GM21360 (cell line): ENCODE data around the gene JMJD1C.
A peak's percentile ranks its signal among the peaks of the same experiment; 100 is the strongest.
"Not testable (repeated sequence)": the region's sequence is repeated elsewhere in the genome, so short reads cannot be mapped to it uniquely, and the experiment has no call there.

Experiments
- ATAC-seq: cut with Tn5 transposase; IDR thresholded peaks from one replicate; pipeline ENCODE4 v1.9.1; 2021; ENCODE audit warnings: mild to moderate bottlenecking, moderate library complexity; ENCODE audit not compliant: unreplicated experiment

JMJD1C gene, protein sequence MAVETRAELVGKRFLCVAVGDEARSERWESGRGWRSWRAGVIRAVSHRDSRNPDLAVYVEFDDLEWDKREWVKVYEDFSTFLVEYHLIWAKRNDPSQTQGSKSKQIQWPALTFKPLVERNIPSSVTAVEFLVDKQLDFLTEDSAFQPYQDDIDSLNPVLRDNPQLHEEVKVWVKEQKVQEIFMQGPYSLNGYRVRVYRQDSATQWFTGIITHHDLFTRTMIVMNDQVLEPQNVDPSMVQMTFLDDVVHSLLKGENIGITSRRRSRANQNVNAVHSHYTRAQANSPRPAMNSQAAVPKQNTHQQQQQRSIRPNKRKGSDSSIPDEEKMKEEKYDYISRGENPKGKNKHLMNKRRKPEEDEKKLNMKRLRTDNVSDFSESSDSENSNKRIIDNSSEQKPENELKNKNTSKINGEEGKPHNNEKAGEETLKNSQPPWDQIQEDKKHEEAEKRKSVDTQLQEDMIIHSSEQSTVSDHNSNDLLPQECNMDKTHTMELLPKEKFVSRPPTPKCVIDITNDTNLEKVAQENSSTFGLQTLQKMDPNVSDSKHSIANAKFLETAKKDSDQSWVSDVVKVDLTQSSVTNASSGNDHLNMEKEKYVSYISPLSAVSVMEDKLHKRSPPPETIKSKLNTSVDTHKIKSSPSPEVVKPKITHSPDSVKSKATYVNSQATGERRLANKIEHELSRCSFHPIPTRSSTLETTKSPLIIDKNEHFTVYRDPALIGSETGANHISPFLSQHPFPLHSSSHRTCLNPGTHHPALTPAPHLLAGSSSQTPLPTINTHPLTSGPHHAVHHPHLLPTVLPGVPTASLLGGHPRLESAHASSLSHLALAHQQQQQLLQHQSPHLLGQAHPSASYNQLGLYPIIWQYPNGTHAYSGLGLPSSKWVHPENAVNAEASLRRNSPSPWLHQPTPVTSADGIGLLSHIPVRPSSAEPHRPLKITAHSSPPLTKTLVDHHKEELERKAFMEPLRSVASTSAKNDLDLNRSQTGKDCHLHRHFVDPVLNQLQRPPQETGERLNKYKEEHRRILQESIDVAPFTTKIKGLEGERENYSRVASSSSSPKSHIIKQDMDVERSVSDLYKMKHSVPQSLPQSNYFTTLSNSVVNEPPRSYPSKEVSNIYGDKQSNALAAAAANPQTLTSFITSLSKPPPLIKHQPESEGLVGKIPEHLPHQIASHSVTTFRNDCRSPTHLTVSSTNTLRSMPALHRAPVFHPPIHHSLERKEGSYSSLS (N-terminal part only)

DNA sequence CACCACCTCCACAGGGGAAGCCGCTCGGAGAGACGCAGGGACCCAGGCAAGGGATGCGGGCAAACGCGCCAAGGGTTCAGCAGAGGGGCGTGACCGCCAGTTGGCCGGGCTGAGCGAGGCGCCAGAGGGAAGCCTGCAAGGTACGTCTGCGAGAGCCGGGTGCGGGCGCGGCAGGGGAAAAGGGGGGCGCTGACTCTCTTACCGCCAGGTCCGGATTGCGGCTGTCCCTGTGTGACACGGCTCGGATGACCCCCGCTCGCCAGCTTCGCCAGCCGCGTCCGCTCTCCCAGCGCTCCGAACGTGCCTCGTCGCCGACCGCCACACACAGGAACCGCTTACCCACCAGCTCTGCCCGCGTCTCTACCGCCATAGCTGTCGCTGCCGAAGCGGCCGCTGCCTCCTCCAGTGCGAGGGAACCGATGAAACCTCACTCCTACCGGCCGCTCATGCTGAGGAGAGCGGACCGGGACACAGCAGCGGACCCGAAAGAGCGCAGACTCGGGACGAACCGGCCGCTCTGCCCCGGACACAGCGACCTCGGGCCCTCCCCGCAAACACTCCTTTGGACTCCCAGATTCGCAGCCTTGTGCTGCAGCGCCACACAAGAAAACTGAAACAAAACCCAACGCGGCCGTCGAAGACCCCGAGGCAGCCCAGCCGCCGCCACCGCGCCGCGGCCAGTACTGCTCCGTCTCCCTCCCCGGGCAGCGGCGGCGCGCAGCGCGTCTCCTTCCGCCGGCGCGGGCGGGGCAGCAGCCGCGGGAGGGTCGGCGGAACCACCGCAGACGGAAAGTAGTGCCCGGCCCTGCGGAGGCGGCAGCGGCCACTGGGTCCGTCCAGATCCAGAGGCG, at the start of gene JMJD1C:
Gene JMJD1C (minus strand): TSS at position 685 of the 851 bp plus-strand sequence. CDS start 315 bp downstream, at position 370.
- peak; percentile 59 for ATAC-seq

DNA sequence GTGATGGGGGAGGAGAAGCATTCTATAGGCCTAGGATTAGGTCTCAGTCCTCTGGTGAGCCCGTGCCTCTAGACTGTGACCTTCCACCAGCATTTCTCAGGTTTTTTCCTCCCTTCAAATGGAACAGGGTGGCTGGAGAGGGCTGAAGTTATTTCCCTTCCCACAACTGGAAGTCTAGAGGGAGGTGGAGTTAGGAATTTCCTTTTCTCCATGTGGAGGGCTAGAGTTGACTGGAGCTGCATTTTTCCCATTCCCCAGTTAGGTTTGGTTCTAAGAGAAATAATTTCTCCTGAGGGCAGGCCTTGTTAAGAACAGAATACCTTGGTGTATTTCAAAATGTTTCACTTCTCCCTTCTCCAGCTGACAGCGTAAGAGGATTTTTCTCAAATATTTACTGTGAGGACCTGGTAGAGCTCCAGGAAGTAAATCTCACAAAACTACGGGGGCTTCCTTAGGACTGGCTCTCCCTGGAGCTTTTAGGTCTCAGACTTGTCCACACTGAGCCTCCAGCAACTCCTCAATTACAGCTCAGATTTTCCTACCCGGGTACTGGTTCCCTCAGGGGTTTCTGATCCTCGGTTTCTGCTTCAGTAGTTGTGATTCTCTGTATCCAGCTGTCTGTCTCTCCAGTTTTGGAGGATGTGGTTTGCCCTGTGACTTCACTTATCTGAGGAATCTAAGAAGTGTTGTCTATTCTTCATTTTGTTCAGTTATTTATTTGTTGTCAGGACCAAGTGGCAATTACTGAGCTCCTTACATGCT, 49.4 kb upstream of the JMJD1C start:
- no peak for ATAC-seq

DNA sequence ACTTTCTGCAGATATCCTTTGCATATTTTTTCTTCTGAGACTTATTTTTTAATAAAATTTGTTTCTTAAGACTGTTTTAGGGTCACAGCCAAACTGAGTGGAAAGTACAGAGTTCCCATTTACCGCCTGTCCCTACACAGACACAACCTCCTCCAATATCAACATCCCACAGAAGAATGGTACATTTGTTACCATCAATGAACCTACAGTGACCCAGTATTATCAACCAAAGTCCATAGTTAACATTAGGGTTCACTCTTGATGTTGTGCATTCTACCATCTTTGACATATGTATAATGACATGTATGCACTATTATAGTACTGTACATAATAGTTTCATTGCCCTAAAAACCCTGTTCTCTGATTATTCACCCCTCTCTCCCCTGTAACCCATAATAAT, 40.8 kb upstream of the JMJD1C start:
- no peak for ATAC-seq

DNA sequence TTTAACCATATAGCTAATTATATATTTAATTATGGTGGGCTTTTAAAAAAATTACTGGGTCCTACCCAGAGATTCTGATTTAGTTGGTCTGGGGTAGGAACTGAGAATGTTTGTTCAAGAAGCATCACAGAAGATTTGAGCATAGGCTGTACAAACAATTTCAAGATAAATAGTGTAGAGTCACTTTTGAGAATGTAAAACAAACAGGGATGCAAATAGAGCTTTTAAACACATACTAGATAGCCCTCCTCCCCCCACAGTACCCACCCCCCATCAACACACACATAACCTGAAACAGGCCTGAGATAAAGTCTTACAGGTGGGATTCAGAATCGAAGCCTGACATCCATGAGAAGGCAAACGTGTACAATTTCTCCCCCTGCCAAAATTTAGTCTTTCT, 39.8 kb upstream of the JMJD1C start:
- no peak for ATAC-seq

- ATAC-seq, result no peak
Measured at GRCh38 chr10:63504145-63504881, 38.5 kb upstream of the JMJD1C start.

GRCh38 chr10:63503395-63503794, 37.6 kb upstream of the JMJD1C start:
- no peak for ATAC-seq

- no peak for ATAC-seq
Measured at GRCh38 chr10:63502832-63503231, 37.1 kb upstream of the JMJD1C start.

DNA sequence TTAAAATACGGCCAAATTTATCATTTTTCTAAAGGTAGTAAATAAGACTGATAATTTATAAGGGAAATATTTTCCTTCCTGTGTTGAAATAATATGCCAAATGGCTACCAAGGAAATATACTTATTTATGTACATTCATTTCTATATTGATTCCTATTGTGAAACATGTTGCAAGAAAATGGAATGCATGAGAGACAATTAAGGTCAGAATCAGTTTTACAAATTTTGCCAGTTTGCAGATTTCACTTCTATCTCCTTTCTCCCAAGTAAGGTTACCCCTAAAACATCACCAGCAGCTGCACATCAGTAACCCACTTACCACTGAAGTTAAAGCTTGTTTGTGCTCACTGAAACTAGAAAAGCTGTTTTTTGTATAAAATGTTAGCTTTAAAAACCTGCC, 36.2 kb upstream of the JMJD1C start:
- ATAC-seq, result no peak

- ATAC-seq, result not testable (repeated sequence)
Measured at GRCh38 chr10:63500551-63500950, 34.8 kb upstream of the JMJD1C start.

GRCh38 chr10:63498665-63499064, 32.9 kb upstream of the JMJD1C start:
- ATAC-seq, result no peak

DNA sequence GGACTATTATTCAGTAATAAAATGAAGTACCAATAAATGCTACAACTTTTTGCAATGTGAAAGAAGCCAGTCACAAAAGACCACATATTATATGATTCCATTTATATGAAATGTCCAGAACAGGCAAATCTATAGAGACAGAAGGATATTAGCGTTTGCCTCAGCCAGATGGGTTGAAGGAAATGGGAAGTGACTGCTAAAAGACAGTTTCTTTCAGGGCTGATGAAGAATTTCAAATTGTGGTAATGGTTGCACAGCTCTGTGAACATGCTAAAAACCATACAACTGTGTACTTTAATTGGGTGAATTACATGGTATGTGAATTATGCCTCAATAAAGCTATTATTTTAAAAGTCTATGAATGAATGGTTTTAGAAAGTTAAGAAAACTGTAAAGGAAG, 31.5 kb upstream of the JMJD1C start:
- no peak for ATAC-seq

- no peak for ATAC-seq
Measured at GRCh38 chr10:63496561-63496960, 30.8 kb upstream of the JMJD1C start.

- ATAC-seq, result no peak
Measured at GRCh38 chr10:63494951-63495350, 29.2 kb upstream of the JMJD1C start.

DNA sequence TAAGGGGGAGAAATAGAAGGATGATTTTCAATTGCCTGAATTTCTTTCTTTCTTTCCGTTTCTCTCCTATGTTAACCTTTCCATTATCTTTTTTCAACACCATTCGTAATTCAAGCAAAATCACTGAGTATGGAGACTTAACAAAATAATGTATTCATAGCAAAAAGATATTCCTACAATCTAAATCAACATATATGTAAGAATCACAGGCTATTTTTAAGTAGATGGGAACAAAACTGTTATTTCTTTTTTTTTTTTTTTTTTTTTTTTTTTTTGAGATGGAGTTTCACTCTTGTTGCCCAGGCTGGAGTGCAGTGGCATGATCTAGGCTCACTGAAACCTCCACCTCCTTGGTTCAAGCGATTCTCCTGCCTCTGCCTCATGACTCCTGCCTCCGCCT, 27.2 kb upstream of the JMJD1C start:
- no peak for ATAC-seq

- not testable (repeated sequence) for ATAC-seq
Measured at GRCh38 chr10:63492317-63492690, 26.5 kb upstream of the JMJD1C start.

DNA sequence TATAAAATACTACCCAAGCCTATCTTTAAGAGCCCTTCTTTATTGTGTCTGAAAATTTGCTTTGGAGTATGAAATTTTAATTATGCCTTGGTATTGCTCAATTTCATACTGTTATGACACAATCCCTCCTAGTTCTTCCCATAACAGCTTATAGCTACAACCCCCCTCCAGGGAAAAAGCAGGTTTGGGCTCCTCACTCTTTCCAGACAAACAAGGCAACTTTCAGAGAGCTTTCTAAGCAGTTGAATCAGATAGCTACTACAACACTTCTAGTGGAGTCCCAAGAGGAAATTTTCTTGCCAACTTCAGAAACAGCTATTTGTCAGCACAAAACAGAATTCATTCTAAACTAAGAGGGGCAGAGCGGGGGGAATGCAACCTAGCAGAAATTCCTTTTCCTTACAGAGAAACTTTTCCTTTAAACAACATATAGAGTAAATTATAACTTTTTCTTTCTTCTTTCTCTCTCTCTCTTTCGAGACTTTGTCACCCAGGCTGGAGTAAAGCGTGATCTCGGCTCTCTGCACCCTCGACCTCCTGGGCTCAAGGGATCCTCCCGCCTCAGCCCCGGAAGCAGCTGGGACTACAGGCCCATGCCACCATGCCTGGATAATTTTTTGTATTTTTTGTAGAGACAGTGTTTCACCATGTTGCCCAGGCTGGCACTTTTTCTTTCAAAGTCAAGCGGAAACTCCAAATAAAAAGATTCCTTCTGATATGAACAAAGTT, 26.0 kb upstream of the JMJD1C start:
- no peak for ATAC-seq

DNA sequence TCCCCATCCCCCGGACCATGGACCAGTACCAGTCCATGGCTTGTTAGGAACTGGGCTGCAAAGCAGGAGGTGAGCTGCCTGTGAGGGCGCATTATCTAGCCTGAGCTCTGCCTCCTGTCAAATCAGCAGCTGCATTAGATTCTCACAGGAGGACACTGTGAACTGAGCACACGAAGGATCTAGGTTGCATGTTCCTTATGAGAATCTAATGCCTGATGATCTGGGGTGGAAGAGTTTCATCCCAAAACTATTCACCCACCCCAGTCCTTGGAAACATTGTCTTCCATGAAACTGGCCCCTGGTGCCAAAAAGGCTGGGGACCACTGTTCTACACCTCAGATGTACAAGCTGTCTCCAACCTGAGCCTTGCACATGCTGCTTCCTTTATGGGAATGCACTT, 24.1 kb upstream of the JMJD1C start:
- ATAC-seq, result no peak

DNA sequence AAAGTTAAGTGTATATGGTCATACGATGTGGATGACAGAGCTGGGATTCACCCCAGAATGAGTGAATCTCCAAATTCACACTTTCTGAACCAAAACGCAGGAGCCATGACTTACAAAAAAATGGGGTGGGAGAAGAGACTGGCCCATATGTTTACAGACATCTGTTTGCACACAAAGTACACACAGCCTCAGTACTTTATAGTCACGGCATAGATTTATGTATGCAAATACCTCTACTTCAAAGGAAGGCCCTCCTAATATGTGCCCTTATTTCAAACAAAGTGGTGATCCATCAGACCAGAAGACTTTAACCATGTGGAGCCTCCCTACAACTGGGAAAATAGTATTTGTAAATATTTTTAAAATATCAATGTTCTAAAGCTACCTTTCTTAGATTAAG, 22.2 kb upstream of the JMJD1C start:
- ATAC-seq, result no peak
